Common myeloid progenitor, CD34-positive (primary cell): Measurements from ENCODE around the gene RHEB.
A peak's percentile ranks its signal among the peaks of the same experiment; 100 is the strongest.

Source experiments
- CTCF ChIA-PET: fragments of 350-600 bp; sonication (Branson Sonifier 250); formaldehyde crosslinking; loops from one replicate; lab custom pipeline; 2021; ENCODE audit warnings: antibody characterized with exemption; lab: Charles Lee
- POLR2A ChIA-PET: fragments of 350-600 bp; sonication (Branson Sonifier 250); formaldehyde crosslinking; loops from one replicate; lab custom pipeline; 2021; ENCODE audit warnings: antibody characterized with exemption; lab: Charles Lee
- DNase-seq, 3 donors: peaks; one replicate each; pipeline versions ENCODE4 v3.0.0 to v3.0.0-alpha.2; 2013
- H3K27ac ChIP-seq, 2 experiments: 1 replicate in 1 of 2; 2 replicates in 1 of 2; pipeline ENCODE4 v1.7.0; 2013; ENCODE audit warnings: inconsistent platforms in 2 of 2, low read length in 2 of 2, mild to moderate bottlenecking in 2 of 2, low read depth in 1 of 2, moderate library complexity in 1 of 2; ENCODE audit not compliant: severe bottlenecking in 2 of 2, insufficient read depth in 1 of 2, poor library complexity in 1 of 2
- H3K27me3 ChIP-seq, 5 experiments: replicated peaks in 2 of 5; 1 replicate in 3 of 5; 2 replicates in 2 of 5; pipeline versions ENCODE4 v1.6.1 to v1.7.0; 2013; ENCODE audit warnings: low read length in 4 of 5, mild to moderate bottlenecking in 2 of 5, moderate library complexity in 2 of 5, inconsistent platforms in 1 of 5; ENCODE audit not compliant: insufficient read depth in 5 of 5, control insufficient read depth in 4 of 5
- H3K36me3 ChIP-seq, 4 experiments: 1 replicate in 2 of 4; 2 replicates in 2 of 4; pipeline versions ENCODE4 v1.6.1 to v1.7.0; 2013; ENCODE audit warnings: low read length in 3 of 4, control low read depth in 1 of 4, mild to moderate bottlenecking in 1 of 4; ENCODE audit not compliant: control insufficient read depth in 4 of 4, insufficient read depth in 4 of 4
- H3K4me1 ChIP-seq, 4 experiments: 1 replicate in 3 of 4; 2 replicates in 1 of 4; pipeline versions ENCODE4 v1.6.1 to v1.7.1; 2013; ENCODE audit warnings: low read length in 3 of 4, mild to moderate bottlenecking in 3 of 4, control low read depth in 1 of 4, inconsistent platforms in 1 of 4, moderate library complexity in 1 of 4; ENCODE audit not compliant: control insufficient read depth in 4 of 4, insufficient read depth in 4 of 4; ENCODE audit errors: control extremely low read depth in 1 of 4
- H3K4me3 ChIP-seq, 7 experiments: 1 replicate in 4 of 7; 2 replicates in 3 of 7; pipeline versions ENCODE4 v1.5.1 to v1.7.0; 2013; ENCODE audit warnings: mild to moderate bottlenecking in 7 of 7, low read length in 6 of 7, moderate library complexity in 6 of 7, inconsistent platforms in 2 of 7, low read depth in 2 of 7, control low read depth in 1 of 7; ENCODE audit not compliant: insufficient read depth in 4 of 7, control insufficient read depth in 1 of 7; ENCODE audit errors: extremely low read depth in 1 of 7
- H3K9me3 ChIP-seq, 5 experiments: 1 replicate in 4 of 5; 2 replicates in 1 of 5; pipeline versions ENCODE4 v1.6.1 to v1.7.1; 2013; ENCODE audit warnings: low read length in 4 of 5, mild to moderate bottlenecking in 2 of 5, inconsistent platforms in 1 of 5, low read depth in 1 of 5, moderate library complexity in 1 of 5; ENCODE audit not compliant: control insufficient read depth in 4 of 5, insufficient read depth in 2 of 5; ENCODE audit errors: control extremely low read depth in 1 of 5
- WGBS: methylation state at CpG from one replicate; pipeline ENCODE4 v1.1.5; 2013; ENCODE audit not compliant: insufficient coverage; 5-methylcytosine and 5-hydroxymethylcytosine counted together

RHEB gene

DNA sequence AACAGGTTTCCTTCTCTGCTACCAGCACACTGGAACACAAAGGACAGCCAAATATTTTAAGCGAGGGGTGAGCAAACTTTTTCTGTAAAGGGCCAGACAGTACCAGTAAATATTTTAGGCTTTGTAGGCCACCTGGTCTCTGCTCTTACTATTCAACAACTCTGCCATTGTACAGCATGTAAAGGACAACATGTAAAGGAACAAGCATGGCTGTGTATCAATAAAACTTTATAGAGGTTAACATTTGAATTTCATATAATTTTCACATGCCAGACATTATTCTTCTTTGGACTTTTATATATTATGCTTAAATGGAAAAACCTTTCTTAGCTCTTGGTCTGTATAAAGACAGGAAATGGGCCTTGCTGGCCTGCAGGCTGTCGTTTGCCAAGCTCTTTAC lies 30.2 kb downstream of the RHEB start:
- Histone ChIP-seq H3K36me3 (peaks cover 12 to 60% (median 31%) of the 10 kb centered on the region in 4 experiments), H3K4me1 (peaks cover 2 to 14% (median 8%) of the 10 kb centered on the region in 4 experiments)
- POLR2A ChIA-PET = no interaction called here

GRCh38 chr7:151488096-151488495 lies 31.6 kb downstream of the RHEB start:
- no peak for DNase-seq
- no peaks in the 10 kb centered on the region for H3K27me3 ChIP-seq
- peaks cover 18 to 74% (median 39%) of the 10 kb centered on the region in 4 experiments for H3K36me3 ChIP-seq
- H3K4me1 ChIP-seq = peaks cover 2 to 14% (median 8%) of the 10 kb centered on the region in 4 experiments
- CTCF ChIA-PET = interaction anchor here (0.8 to 1.3 kb wide), 3 partner anchors 9 to 22 kb away, joined by 3 read pairs; no protein-coding TSS in a partner anchor
- POLR2A ChIA-PET = no interaction called here
- H3K4me3 ChIP-seq = no peak overlapping the region
- H3K9me3 ChIP-seq = no peaks in the 10 kb centered on the region
- no peak overlapping the region for H3K27ac ChIP-seq

More for the DNA sequence above, 30.2 kb downstream of the RHEB start:
- no peak overlapping the region for H3K27ac ChIP-seq
- CTCF ChIA-PET = no interaction called here
- no peaks in the 10 kb centered on the region for H3K27me3 ChIP-seq
- H3K4me3 ChIP-seq = no peak overlapping the region
- no peaks in the 10 kb centered on the region for H3K9me3 ChIP-seq
- DNase-seq = no peak
- WGBS = 89% methylated on average over 1 of the region's 2 CpGs

GRCh38 chr7:151487228-151487627 lies 32.5 kb downstream of the RHEB start:
- CTCF ChIA-PET = interaction anchor here (0.7 to 1.3 kb wide), 3 partner anchors 8 to 29 kb away, joined by 3 read pairs; no protein-coding TSS in a partner anchor
- no peaks in the 10 kb centered on the region for H3K9me3 ChIP-seq
- H3K4me3 ChIP-seq = no peak overlapping the region
- H3K36me3 ChIP-seq = peaks cover 19 to 82% (median 46%) of the 10 kb centered on the region in 4 experiments
- POLR2A ChIA-PET = no interaction called here
- 100% methylated on average over 1 of the region's 2 CpGs for WGBS
- no peak for DNase-seq
- no peaks in the 10 kb centered on the region for H3K27me3 ChIP-seq
- peaks cover 2 to 14% (median 8%) of the 10 kb centered on the region in 4 experiments for H3K4me1 ChIP-seq
- H3K27ac ChIP-seq = no peak overlapping the region

DNA sequence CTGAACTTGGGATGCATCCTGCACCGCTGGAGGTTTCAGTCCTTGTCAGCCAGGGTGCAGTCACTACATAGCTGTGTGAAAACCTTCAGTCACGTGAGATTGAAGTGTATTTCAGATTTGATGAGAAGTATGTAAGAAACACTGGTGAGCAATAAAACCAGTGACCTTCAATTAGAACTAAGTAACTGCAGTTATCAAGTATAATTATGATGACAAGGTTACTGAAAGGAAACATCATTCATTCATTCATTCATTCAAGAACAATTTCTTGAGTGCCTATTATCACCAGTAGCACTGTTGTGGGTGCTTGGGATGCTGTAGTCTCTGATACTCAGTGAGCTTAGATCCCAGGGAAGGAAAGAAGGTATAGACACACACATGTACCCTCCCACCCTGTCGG lies 33.6 kb downstream of the RHEB start:
- Histone ChIP-seq H3K4me1 (peaks cover 2 to 13% (median 8%) of the 10 kb centered on the region in 4 experiments), H3K36me3 (peaks cover 21 to 85% (median 48%) of the 10 kb centered on the region in 4 experiments), H3K9me3 (no peaks in the 10 kb centered on the region), H3K27ac (no peak overlapping the region), H3K4me3 (no peak overlapping the region), H3K27me3 (no peaks in the 10 kb centered on the region)
- no peak for DNase-seq
- ChIA-PET CTCF (interaction anchor here (1.0 kb wide), 1 partner anchor 17 kb away, joined by 4 read pairs; no protein-coding TSS in a partner anchor), POLR2A (no interaction called here)
- 100% methylated on average over 3 of the region's 3 CpGs for WGBS

DNA sequence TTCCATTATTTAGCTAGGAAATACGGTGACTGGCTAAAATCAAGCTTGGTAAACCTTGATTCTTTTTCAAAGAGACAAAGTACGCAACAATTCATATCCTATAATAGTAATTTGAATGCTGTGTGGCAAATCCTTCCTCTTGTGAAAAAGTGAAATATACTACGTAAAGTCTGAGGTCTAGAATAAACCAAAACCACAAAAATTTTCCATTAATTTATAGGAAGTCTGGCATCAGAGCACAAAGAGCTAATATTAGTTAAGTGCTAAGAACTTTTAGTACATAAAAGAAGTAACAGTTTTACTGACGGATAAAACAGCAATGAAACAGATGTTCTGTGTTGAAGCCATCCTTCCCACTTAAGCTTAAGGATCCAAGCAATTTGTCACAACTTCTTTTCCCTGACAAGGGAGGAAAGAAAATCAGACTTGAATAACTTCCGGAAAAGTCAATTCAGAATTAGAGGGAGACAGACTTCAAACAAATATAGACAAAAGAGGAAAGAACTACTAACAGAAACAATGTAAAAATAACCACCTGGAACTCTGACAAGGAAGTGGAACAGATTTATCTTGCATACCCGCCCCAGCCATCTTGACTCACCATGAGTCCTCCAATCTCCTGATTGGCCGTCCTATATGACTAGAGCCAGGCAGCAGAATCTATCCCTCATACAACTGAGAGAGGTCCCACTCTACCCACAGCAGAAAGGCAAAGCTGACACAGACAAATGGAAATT lies 34.6 kb downstream of the RHEB start:
- Histone ChIP-seq H3K27ac (no peak overlapping the region), H3K4me3 (no peak overlapping the region), H3K36me3 (peaks cover 21 to 79% (median 46%) of the 10 kb centered on the region in 4 experiments), H3K9me3 (no peaks in the 10 kb centered on the region), H3K27me3 (no peaks in the 10 kb centered on the region), H3K4me1 (peaks cover 2 to 13% (median 8%) of the 10 kb centered on the region in 4 experiments)
- DNase-seq = peak in 2 of 3 donors; percentile 53 to 67
- WGBS = 83% methylated on average over 1 of the region's 7 CpGs
- CTCF ChIA-PET = interaction anchor here (2.2 kb wide), 1 partner anchor 13 kb away, joined by 8 read pairs; no protein-coding TSS in a partner anchor
- POLR2A ChIA-PET = no interaction called here

DNA sequence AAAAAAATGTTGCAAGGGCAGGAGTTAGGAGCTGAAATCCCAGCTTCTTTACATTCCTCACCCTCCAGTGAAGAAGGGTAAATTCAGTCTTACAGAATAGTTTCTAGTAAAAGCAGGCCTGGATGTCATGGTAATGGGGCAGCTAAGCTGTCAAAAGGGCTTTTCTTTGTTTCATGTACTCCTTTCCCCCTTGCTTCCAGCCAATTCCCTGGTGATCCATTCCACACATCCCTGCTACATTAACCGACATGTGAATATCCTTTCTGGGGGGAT lies 36.0 kb downstream of the RHEB start:
- H3K27me3 ChIP-seq = no peaks in the 10 kb centered on the region
- H3K4me3 ChIP-seq = no peak overlapping the region
- ChIA-PET POLR2A (no interaction called here), CTCF (interaction anchor here (1.1 to 2.2 kb wide), 2 partner anchors 13 to 14 kb away, joined by 3 to 8 read pairs; no protein-coding TSS in a partner anchor)
- peaks cover 2 to 13% (median 8%) of the 10 kb centered on the region in 4 experiments for H3K4me1 ChIP-seq
- no peaks in the 10 kb centered on the region for H3K9me3 ChIP-seq
- WGBS = 100% methylated on average over 1 of the region's 1 CpG
- peaks cover 14 to 72% (median 35%) of the 10 kb centered on the region in 4 experiments for H3K36me3 ChIP-seq
- H3K27ac ChIP-seq = no peak overlapping the region
- no peak for DNase-seq
